HEK293 (cell line): ENCODE data around the gene EPHA4.

ENCODE experiments used
- CTCF ChIA-PET: fragments of 350-600 bp; formaldehyde crosslinking; extraction: SDS; loops from one replicate; lab custom pipeline; 2021; ENCODE audit warnings: antibody characterized with exemption; lab: Yijun Ruan, JAX
- POLR2A ChIA-PET: fragments of 300-600 bp; formaldehyde crosslinking; extraction: SDS; loops from one replicate; lab custom pipeline; 2020; ENCODE audit warnings: antibody characterized with exemption, inconsistent platforms; lab: Yijun Ruan, JAX
- H3K27ac ChIP-seq: fragments of 200-500 bp; sonication (Bioruptor generic); 2 replicates; pipeline ENCODE4 v1.5.1; 2014; ENCODE audit warnings: low read depth, low read length, control low read depth, inconsistent platforms; ENCODE audit errors: extremely low read depth
- H3K36me3 ChIP-seq, 2 experiments: fragments of 200-500 bp in 1 of 2; sonication (Bioruptor generic) in 1 of 2; 1 replicate in 1 of 2; 2 replicates in 1 of 2; pipeline ENCODE4 v1.5.1; 2014 to 2017; ENCODE audit warnings: inconsistent platforms in 2 of 2, low read length in 2 of 2; ENCODE audit not compliant: control insufficient read depth in 2 of 2, insufficient read depth in 1 of 2
- H3K4me1 ChIP-seq: fragments of 200-500 bp; sonication (Bioruptor generic); 2 replicates; pipeline ENCODE4 v1.5.1; 2014; ENCODE audit warnings: mild to moderate bottlenecking, low read length, inconsistent platforms; ENCODE audit not compliant: control insufficient read depth, insufficient read depth
- H3K4me3 ChIP-seq: 2 replicates; pipeline ENCODE4 v1.5.1; 2011; ENCODE audit warnings: low read depth, mild to moderate bottlenecking, control low read depth, low read length, moderate library complexity
- H3K9me3 ChIP-seq: fragments of 200-500 bp; sonication (Bioruptor generic); 2 replicates; pipeline ENCODE4 v1.5.1; 2014; ENCODE audit warnings: low read depth, low read length, inconsistent platforms; ENCODE audit not compliant: control insufficient read depth, insufficient read depth
- GFI1B ChIP-seq: fragments of 450-650 bp; formaldehyde crosslinking; IDR thresholded peaks from 2 replicates; pipeline ENCODE4 v1.5.1; 2016; ENCODE audit warnings: missing biosample characterization, missing genetic modification characterization
- GLIS2 ChIP-seq: fragments of 450-650 bp; formaldehyde crosslinking; IDR thresholded peaks from 2 replicates; pipeline ENCODE4 v1.5.1; 2016; ENCODE audit warnings: missing biosample characterization, missing genetic modification characterization
- KLF1 ChIP-seq: fragments of 450-650 bp; formaldehyde crosslinking; IDR thresholded peaks from 2 replicates; pipeline ENCODE4 v1.5.1; 2016; ENCODE audit warnings: missing biosample characterization, missing genetic modification characterization
- KLF7 ChIP-seq: fragments of 450-650 bp; formaldehyde crosslinking; IDR thresholded peaks from 2 replicates; pipeline ENCODE4 v1.5.1; 2016; ENCODE audit warnings: missing biosample characterization, missing genetic modification characterization, borderline replicate concordance
- SETDB1 ChIP-seq: IDR thresholded peaks from one replicate; pipeline ENCODE4 v1.6.1; 2017; ENCODE audit warnings: mild to moderate bottlenecking, low read length, moderate library complexity, mixed read lengths; ENCODE audit not compliant: insufficient read length
- SP7 ChIP-seq: fragments of 450-650 bp; formaldehyde crosslinking; IDR thresholded peaks from 2 replicates; pipeline ENCODE4 v1.5.1; 2016; ENCODE audit warnings: missing biosample characterization, missing genetic modification characterization
- YY2 ChIP-seq: fragments of 450-650 bp; formaldehyde crosslinking; IDR thresholded peaks from 2 replicates; pipeline ENCODE4 v1.5.1; 2016; ENCODE audit warnings: missing biosample characterization, missing genetic modification characterization
- ZBTB20 ChIP-seq: fragments of 450-650 bp; formaldehyde crosslinking; IDR thresholded peaks from 2 replicates; pipeline ENCODE4 v1.5.1; 2016; ENCODE audit warnings: missing biosample characterization, missing genetic modification characterization
- ZNF138 ChIP-seq: fragments of 450-650 bp; formaldehyde crosslinking; IDR thresholded peaks from 2 replicates; pipeline ENCODE4 v1.5.1; 2016; ENCODE audit warnings: missing biosample characterization, missing genetic modification characterization, borderline replicate concordance
- ZNF202 ChIP-seq: fragments of 450-650 bp; formaldehyde crosslinking; IDR thresholded peaks from 2 replicates; pipeline ENCODE4 v1.5.1; 2016; ENCODE audit warnings: missing biosample characterization, missing genetic modification characterization, borderline replicate concordance
- ZNF24 ChIP-seq: fragments of 450-650 bp; formaldehyde crosslinking; IDR thresholded peaks from 2 replicates; pipeline ENCODE4 v1.5.1; 2016; ENCODE audit warnings: missing biosample characterization, missing genetic modification characterization
- ZNF324 ChIP-seq: fragments of 450-650 bp; formaldehyde crosslinking; IDR thresholded peaks from 2 replicates; pipeline ENCODE4 v1.5.1; 2016; ENCODE audit warnings: missing biosample characterization, missing genetic modification characterization
- ZNF350 ChIP-seq: fragments of 450-650 bp; formaldehyde crosslinking; IDR thresholded peaks from 2 replicates; pipeline ENCODE4 v1.5.0; 2017; ENCODE audit warnings: missing biosample characterization, mild to moderate bottlenecking, missing genetic modification characterization
- ZNF366 ChIP-seq: fragments of 450-650 bp; formaldehyde crosslinking; conservative IDR thresholded peaks from 2 replicates; pipeline ENCODE4 v1.5.1; 2016; ENCODE audit warnings: missing biosample characterization, missing genetic modification characterization
- ZNF501 ChIP-seq: fragments of 450-650 bp; formaldehyde crosslinking; IDR thresholded peaks from 2 replicates; pipeline ENCODE4 v1.5.1; 2016; ENCODE audit warnings: missing biosample characterization, missing genetic modification characterization
- ZNF510 ChIP-seq: fragments of 450-650 bp; formaldehyde crosslinking; IDR thresholded peaks from 2 replicates; pipeline ENCODE4 v1.5.1; 2018; ENCODE audit warnings: mild to moderate bottlenecking, missing genetic modification characterization, missing biosample characterization; ENCODE audit not compliant: insufficient replicate concordance
- ZNF514 ChIP-seq: fragments of 450-650 bp; formaldehyde crosslinking; IDR thresholded peaks from 2 replicates; pipeline ENCODE4 v1.5.1; 2016; ENCODE audit warnings: missing biosample characterization, missing genetic modification characterization
- ZNF548 ChIP-seq: fragments of 450-650 bp; formaldehyde crosslinking; IDR thresholded peaks from 2 replicates; pipeline ENCODE4 v1.5.1; 2016; ENCODE audit warnings: missing biosample characterization, missing genetic modification characterization
- ZNF707 ChIP-seq: fragments of 450-650 bp; formaldehyde crosslinking; IDR thresholded peaks from 2 replicates; pipeline ENCODE4 v1.5.1; 2016; ENCODE audit warnings: missing biosample characterization, missing genetic modification characterization
- ZNF777 ChIP-seq: fragments of 450-650 bp; formaldehyde crosslinking; IDR thresholded peaks from 2 replicates; pipeline ENCODE4 v1.5.1; 2017; ENCODE audit warnings: missing biosample characterization, missing genetic modification characterization, borderline replicate concordance
- TF ChIP-seq, protein P1 (sequence below): sonication (generic); formaldehyde crosslinking; IDR thresholded peaks from 2 replicates; pipeline ENCODE4 v1.8.1; 2022; ENCODE audit warnings: mild to moderate bottlenecking, moderate library complexity, missing genetic modification reagents
- TF ChIP-seq, protein P2 (sequence below): fragments of 450-650 bp; formaldehyde crosslinking; IDR thresholded peaks from 2 replicates; pipeline ENCODE4 v1.5.1; 2017; ENCODE audit warnings: missing biosample characterization, missing genetic modification characterization
- TF ChIP-seq, protein P3 (sequence below): fragments of 450-650 bp; formaldehyde crosslinking; IDR thresholded peaks from 2 replicates; pipeline ENCODE4 v1.5.1; 2016; ENCODE audit warnings: missing biosample characterization, missing genetic modification characterization
- TF ChIP-seq, protein P4 (sequence below): fragments of 450-650 bp; formaldehyde crosslinking; IDR thresholded peaks from 2 replicates; pipeline ENCODE4 v1.5.1; 2016; ENCODE audit warnings: missing biosample characterization, missing genetic modification characterization
- TF ChIP-seq, protein P5 (sequence below): fragments of 450-650 bp; IDR thresholded peaks from 2 replicates; pipeline ENCODE4 v1.5.1; 2018; ENCODE audit warnings: missing biosample characterization, mild to moderate bottlenecking, missing genetic modification characterization
- TF ChIP-seq, protein P6 (sequence below): fragments of 450-650 bp; formaldehyde crosslinking; IDR thresholded peaks from 2 replicates; pipeline ENCODE4 v1.5.1; 2016; ENCODE audit warnings: missing biosample characterization, missing genetic modification characterization

EPHA4 gene

DNA sequence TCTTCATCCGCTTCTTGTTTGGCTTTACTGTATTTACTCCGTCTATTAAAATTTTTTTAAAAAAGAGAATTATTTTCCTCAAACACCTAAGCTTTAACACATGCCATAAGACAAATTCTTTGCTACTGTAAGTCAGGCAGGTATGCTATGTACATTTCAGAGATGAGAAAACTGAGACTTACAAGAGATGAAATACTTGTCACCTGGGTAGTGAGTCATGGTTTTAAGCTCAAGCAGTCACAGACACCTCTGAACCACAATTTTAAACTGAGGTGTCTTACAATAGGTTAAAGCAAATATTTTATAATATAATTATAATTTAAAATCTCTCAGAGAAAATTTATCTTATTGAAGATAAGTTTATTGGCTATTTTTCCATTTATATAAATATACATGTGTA lies 126.0 kb downstream of the EPHA4 start:
- Histone ChIP-seq H3K9me3 (no peaks in the 10 kb centered on the region), H3K27ac (no peak overlapping the region), H3K36me3 (peaks cover 10 to 31% of the 10 kb centered on the region in 2 experiments; a peak in 2 of 3 replicates), H3K4me1 (peaks cover 10% of the 10 kb centered on the region), H3K4me3 (no peak overlapping the region)
- no peak for TF ChIP-seq ZNF202 (tag by site-specific recombination)
- TF ChIP-seq ZNF707 (tag by site-specific recombination) = no peak
- TF ChIP-seq KLF7 (tag by site-specific recombination) = no peak
- TF ChIP-seq, protein P1, sequence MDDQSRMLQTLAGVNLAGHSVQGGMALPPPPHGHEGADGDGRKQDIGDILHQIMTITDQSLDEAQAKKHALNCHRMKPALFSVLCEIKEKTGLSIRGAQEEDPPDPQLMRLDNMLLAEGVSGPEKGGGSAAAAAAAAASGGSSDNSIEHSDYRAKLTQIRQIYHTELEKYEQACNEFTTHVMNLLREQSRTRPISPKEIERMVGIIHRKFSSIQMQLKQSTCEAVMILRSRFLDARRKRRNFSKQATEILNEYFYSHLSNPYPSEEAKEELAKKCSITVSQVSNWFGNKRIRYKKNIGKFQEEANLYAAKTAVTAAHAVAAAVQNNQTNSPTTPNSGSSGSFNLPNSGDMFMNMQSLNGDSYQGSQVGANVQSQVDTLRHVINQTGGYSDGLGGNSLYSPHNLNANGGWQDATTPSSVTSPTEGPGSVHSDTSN = no peak
- no peak for TF ChIP-seq ZBTB20 (tag by site-specific recombination)
- TF ChIP-seq, protein P2, sequence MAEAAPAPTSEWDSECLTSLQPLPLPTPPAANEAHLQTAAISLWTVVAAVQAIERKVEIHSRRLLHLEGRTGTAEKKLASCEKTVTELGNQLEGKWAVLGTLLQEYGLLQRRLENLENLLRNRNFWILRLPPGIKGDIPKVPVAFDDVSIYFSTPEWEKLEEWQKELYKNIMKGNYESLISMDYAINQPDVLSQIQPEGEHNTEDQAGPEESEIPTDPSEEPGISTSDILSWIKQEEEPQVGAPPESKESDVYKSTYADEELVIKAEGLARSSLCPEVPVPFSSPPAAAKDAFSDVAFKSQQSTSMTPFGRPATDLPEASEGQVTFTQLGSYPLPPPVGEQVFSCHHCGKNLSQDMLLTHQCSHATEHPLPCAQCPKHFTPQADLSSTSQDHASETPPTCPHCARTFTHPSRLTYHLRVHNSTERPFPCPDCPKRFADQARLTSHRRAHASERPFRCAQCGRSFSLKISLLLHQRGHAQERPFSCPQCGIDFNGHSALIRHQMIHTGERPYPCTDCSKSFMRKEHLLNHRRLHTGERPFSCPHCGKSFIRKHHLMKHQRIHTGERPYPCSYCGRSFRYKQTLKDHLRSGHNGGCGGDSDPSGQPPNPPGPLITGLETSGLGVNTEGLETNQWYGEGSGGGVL (tag by site-specific recombination) = no peak
- no peak for TF ChIP-seq ZNF514 (tag by site-specific recombination)
- no peak for TF ChIP-seq SP7 (tag by site-specific recombination)
- ChIA-PET POLR2A (no interaction called here), CTCF (no interaction called here)

DNA sequence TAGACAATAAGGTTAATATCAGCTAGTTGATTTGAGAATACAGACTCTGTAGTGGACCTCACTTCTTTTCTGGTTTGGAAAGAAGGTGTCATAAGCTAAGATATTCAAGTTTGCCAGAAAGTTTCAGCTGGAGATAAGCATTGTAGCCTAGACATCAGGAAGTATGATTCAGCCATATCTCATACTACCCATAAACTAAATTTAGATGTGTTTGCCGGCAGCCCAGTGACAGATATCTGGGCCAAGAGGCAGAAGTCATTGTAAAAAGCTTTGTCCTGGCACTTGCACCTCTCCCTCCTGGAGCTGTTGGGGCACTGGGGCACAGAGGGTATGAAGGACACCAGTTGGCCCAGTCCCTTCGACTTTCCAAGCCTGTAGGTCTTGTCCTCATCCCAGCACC lies 128.0 kb downstream of the EPHA4 start:
- CTCF ChIA-PET = no interaction called here

More for the DNA sequence above, 128.0 kb downstream of the EPHA4 start:
- Histone ChIP-seq H3K27ac (no peak overlapping the region), H3K36me3 (peaks cover 11 to 36% of the 10 kb centered on the region in 2 experiments; a peak in 2 of 3 replicates), H3K9me3 (no peaks in the 10 kb centered on the region), H3K4me1 (peaks cover 10% of the 10 kb centered on the region), H3K4me3 (no peak overlapping the region)
- POLR2A ChIA-PET = interaction anchor here (1.1 kb wide), 1 partner anchor 128 kb away, joined by 3 read pairs; the partner anchor contains the start of gene EPHA4
- TF ChIP-seq, protein P3, sequence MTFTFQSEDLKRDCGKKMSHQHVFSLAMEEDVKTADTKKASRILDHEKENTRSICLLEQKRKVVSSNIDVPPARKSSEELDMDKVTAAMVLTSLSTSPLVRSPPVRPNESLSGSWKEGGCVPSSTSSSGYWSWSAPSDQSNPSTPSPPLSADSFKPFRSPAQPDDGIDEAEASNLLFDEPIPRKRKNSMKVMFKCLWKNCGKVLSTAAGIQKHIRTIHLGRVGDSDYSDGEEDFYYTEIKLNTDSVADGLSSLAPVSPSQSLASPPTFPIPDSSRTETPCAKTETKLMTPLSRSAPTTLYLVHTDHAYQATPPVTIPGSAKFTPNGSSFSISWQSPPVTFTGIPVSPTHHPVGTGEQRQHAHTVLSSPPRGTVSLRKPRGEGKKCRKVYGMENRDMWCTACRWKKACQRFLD = no peak
- TF ChIP-seq GFI1B (tag by site-specific recombination) (no peak), ZNF138 (tag by site-specific recombination) (no peak), YY2 (tag by site-specific recombination) (no peak), GLIS2 (no peak), ZNF548 (tag by site-specific recombination) (no peak), ZNF24 (tag by site-specific recombination) (no peak), ZNF501 (tag by site-specific recombination) (no peak), ZNF324 (tag by site-specific recombination) (no peak), KLF7 (tag by site-specific recombination) (no peak), ZNF366 (tag by site-specific recombination) (no peak), ZNF777 (tag by site-specific recombination) (no peak), SETDB1 (no peak), ZNF510 (tag by site-specific recombination) (no peak), ZNF350 (no peak), KLF1 (no peak)
- TF ChIP-seq, protein P4, sequence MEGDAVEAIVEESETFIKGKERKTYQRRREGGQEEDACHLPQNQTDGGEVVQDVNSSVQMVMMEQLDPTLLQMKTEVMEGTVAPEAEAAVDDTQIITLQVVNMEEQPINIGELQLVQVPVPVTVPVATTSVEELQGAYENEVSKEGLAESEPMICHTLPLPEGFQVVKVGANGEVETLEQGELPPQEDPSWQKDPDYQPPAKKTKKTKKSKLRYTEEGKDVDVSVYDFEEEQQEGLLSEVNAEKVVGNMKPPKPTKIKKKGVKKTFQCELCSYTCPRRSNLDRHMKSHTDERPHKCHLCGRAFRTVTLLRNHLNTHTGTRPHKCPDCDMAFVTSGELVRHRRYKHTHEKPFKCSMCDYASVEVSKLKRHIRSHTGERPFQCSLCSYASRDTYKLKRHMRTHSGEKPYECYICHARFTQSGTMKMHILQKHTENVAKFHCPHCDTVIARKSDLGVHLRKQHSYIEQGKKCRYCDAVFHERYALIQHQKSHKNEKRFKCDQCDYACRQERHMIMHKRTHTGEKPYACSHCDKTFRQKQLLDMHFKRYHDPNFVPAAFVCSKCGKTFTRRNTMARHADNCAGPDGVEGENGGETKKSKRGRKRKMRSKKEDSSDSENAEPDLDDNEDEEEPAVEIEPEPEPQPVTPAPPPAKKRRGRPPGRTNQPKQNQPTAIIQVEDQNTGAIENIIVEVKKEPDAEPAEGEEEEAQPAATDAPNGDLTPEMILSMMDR (tag by site-specific recombination) = no peak
- TF ChIP-seq, protein P5, sequence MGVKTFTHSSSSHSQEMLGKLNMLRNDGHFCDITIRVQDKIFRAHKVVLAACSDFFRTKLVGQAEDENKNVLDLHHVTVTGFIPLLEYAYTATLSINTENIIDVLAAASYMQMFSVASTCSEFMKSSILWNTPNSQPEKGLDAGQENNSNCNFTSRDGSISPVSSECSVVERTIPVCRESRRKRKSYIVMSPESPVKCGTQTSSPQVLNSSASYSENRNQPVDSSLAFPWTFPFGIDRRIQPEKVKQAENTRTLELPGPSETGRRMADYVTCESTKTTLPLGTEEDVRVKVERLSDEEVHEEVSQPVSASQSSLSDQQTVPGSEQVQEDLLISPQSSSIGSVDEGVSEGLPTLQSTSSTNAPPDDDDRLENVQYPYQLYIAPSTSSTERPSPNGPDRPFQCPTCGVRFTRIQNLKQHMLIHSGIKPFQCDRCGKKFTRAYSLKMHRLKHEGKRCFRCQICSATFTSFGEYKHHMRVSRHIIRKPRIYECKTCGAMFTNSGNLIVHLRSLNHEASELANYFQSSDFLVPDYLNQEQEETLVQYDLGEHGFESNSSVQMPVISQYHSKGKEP (tag by site-specific recombination) = no peak
- TF ChIP-seq, protein P6, sequence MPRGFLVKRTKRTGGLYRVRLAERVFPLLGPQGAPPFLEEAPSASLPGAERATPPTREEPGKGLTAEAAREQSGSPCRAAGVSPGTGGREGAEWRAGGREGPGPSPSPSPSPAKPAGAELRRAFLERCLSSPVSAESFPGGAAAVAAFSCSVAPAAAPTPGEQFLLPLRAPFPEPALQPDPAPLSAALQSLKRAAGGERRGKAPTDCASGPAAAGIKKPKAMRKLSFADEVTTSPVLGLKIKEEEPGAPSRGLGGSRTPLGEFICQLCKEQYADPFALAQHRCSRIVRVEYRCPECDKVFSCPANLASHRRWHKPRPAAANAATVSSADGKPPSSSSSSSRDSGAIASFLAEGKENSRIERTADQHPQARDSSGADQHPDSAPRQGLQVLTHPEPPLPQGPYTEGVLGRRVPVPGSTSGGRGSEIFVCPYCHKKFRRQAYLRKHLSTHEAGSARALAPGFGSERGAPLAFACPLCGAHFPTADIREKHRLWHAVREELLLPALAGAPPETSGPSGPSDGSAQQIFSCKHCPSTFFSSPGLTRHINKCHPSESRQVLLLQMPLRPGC (tag by site-specific recombination) = no peak
